Fibroblast of villous mesenchyme (primary cell): ENCODE data around the gene PHKG2. TPM values are rescaled to one million over a fixed set of nuclear protein-coding genes. Genes with fewer than 3 reads are reported as not detected.

ENCODE experiments used
- DNase-seq: peaks from one replicate; pipeline ENCODE4 v3.0.0-alpha.2; 2010; ENCODE audit warnings: low read depth
- H3K4me3 ChIP-seq: 2 replicates; pipeline ENCODE4 v1.5.1; 2011; ENCODE audit warnings: low read depth, mild to moderate bottlenecking, low read length
- total RNA-seq: library from RNA; depleted of rRNA; stranded (reverse); fragments of >200 nt; gene quantifications from 2 replicates; pipeline ENCODE4 v1.2.3, GENCODE V29; 2012
- TF ChIP-seq, protein P1 (sequence below): IDR thresholded peaks from 2 replicates; pipeline ENCODE4 v1.5.1; 2012; ENCODE audit warnings: low read depth, mild to moderate bottlenecking, low read length; ENCODE audit not compliant: insufficient read depth

Gene PHKG2
- total RNA-seq, 1 donor = 26.3 TPM

DNA sequence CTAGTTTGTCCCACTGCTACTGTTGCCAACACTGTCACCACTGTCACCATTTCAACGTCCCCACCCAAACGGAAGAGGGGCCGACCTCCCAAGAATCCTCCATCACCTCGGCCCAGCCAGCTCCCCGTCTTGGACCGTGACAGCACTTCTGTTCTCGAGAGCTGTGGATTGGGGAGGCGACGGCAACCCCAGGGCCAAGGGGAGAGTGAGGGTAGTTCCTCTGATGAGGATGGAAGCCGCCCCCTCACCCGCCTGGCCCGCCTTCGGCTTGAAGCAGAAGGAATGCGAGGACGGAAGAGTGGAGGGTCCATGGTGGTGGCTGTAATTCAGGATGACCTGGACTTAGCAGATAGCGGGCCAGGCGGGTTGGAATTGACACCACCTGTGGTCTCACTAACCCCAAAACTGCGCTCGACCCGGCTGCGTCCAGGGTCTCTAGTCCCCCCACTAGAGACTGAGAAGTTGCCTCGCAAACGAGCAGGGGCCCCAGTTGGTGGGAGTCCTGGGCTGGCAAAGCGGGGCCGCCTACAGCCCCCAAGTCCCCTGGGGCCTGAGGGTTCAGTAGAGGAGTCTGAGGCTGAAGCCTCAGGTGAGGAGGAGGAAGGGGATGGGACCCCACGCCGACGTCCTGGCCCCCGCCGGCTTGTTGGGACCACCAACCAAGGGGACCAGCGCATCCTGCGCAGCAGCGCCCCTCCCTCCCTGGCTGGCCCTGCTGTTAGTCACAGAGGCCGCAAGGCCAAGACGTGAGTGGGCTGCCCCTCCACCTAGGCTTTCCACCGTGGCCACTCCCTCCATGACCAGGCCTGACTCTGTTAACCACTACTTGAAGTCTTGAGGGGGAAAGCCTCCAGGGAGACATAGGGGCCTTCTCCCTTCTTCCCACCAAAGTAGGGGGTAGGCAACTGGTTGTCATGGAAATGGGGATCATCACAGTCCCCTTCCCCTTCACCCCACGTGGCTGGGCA, 9.0 kb upstream of the PHKG2 start:
- TF ChIP-seq, protein P1, sequence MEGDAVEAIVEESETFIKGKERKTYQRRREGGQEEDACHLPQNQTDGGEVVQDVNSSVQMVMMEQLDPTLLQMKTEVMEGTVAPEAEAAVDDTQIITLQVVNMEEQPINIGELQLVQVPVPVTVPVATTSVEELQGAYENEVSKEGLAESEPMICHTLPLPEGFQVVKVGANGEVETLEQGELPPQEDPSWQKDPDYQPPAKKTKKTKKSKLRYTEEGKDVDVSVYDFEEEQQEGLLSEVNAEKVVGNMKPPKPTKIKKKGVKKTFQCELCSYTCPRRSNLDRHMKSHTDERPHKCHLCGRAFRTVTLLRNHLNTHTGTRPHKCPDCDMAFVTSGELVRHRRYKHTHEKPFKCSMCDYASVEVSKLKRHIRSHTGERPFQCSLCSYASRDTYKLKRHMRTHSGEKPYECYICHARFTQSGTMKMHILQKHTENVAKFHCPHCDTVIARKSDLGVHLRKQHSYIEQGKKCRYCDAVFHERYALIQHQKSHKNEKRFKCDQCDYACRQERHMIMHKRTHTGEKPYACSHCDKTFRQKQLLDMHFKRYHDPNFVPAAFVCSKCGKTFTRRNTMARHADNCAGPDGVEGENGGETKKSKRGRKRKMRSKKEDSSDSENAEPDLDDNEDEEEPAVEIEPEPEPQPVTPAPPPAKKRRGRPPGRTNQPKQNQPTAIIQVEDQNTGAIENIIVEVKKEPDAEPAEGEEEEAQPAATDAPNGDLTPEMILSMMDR = no peak
- no peak overlapping the region for H3K4me3 ChIP-seq

DNA sequence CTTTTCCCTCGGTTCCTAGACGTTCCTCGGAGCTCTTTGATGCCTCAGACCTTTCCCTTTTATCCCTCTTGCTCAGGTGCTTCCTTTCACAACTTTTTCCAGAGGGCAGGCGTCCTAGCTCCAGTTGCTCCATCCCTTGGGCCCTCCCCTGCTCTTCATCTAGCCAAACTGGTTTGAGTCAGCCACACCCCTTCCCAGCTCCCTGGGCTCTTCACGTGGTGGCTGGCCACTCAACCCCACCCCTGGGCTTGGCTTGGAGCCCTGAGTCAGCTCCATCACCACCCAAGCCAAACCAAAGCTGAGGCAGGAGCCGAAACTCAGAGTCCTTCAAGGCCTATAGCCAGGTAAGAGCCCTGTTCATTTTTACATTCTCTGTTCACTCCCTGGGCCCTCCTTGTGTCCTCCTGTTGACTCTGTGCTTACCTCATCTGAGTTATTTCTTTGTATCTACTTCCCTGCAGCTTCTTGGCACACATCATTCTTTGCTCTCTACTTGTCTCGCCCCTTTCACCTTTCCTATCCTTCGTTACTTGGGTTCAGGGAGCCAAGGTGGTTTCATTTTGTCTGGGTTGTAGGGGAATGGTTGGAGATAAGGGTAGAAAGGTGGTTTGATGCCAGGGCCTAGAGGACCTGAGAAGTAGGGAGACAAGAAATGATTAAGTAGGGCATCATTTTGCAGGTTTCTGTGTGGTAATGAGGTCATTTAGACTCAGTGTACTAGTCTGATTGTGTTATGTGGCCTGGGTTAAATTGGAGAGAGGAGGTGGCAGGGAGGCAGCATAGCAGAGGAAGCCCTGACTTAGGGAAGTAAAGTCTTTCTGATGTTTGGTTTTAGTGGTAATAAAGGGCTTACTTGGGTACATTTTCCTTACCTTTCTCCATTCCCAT, 7.6 kb upstream of the PHKG2 start:
- H3K4me3 ChIP-seq = no peak overlapping the region
- peak; percentile 87 for DNase-seq
- TF ChIP-seq, protein P1 = no peak

More for the DNA sequence above, 9.0 kb upstream of the PHKG2 start:
- DNase-seq = no peak

DNA sequence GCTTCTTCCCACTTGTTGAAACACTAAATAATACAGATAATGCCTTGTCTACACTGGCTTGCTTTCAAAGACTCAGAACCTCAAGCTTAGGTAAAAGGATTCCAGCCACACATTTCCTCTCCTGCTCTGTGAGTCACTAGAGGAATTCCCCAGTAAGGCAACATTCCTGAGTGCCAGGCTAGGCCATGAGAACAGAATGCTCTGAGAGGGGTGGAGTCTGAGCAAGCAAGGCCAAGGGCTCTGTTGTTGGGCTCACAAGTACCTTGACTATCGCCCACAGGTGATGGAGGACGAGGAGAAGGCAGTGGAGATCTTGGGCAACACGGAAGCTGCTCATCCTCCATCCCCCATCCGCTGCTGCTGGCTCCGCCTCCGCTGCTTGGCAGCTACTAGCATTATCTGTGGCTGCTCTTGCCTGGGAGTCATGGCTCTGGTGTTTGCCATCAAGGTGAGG, 6.7 kb upstream of the PHKG2 start:
- DNase-seq = peak; percentile 62

DNA sequence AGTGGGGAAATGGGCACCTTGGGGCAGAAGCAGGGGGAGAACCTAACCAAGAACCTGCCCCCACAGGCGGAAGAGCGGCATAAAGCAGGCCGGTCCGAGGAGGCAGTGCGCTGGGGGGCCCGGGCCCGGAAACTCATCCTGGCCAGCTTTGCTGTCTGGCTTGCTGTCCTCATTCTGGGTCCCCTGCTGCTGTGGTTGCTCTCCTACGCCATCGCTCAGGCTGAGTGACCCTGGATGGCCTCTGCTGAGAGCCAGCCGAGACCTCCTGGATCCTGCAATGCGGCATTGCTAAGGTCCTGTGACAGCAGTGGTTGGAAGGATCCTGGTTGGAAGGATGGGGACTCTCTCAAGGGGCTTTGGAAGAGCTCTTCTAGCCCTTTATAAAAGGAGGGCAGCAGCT, 4.5 kb upstream of the PHKG2 start:
- TF ChIP-seq, protein P1 = no peak
- H3K4me3 ChIP-seq = no peak overlapping the region
- no peak for DNase-seq

More for the DNA sequence above, 6.7 kb upstream of the PHKG2 start:
- TF ChIP-seq, protein P1 = no peak
- no peak overlapping the region for H3K4me3 ChIP-seq

DNA sequence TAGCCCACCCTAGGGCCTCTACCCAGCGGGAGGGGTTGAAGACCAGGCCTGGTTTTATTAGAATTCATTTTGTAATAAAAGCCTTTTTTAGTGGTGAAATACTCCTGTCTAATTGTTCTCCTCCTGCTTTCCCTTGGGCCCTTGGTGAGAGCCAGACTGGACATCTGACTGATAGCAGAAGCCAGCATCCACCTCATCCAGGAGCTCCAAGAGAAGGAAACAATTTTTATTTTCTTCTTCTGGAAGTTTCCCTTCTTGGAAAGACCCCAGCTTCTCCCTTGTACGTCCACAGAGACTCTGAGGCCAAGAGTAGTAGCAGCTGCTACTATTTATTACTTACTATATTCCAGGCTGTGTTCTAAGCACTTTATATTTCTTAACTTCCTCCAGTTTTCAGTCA, 4.0 kb upstream of the PHKG2 start:
- DNase-seq = no peak
- H3K4me3 ChIP-seq = no peak overlapping the region
- TF ChIP-seq, protein P1 = no peak

DNA sequence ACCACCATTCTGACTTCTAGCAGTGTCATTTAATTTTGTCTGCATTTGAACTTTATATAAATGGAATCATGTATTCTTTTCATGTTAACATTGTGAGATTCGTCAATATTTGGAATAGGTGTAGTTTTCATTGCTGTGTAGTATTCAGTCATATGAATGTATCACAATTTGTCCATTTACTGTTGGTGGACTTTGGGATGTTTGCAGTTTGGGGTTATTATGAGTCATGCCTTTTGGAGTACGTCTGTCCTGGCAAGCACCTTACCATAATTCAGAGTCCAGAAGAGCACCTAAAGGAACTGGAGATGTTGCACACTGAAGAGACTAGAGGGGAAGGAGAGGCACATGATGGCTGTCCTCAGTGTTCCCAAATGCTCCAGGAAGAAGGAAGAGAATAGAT, 3.1 kb upstream of the PHKG2 start:
- H3K4me3 ChIP-seq = no peak overlapping the region
- TF ChIP-seq, protein P1 = no peak

More for the DNA sequence above, 3.1 kb upstream of the PHKG2 start:
- no peak for DNase-seq
